Mucosa of stomach (tissue), 1 donor: ENCODE data around the gene GABBR1.

Experiments
- H3K27me3 ChIP-seq: one replicate; pipeline ENCODE4 v1.7.0; 2013; ENCODE audit warnings: mild to moderate bottlenecking, low read length; ENCODE audit not compliant: control insufficient read depth, insufficient read depth
- H3K36me3 ChIP-seq: one replicate; pipeline ENCODE4 v1.7.0; 2013; ENCODE audit warnings: low read length; ENCODE audit not compliant: control insufficient read depth, insufficient read depth
- H3K4me1 ChIP-seq: one replicate; pipeline ENCODE4 v1.7.0; 2013; ENCODE audit warnings: mild to moderate bottlenecking, low read length; ENCODE audit not compliant: control insufficient read depth, insufficient read depth
- H3K4me3 ChIP-seq: one replicate; pipeline ENCODE4 v1.7.0; 2013; ENCODE audit warnings: low read length
- H3K9ac ChIP-seq: one replicate; pipeline ENCODE4 v1.7.0; 2013; ENCODE audit warnings: mild to moderate bottlenecking, low read length, moderate library complexity
- H3K9me3 ChIP-seq: one replicate; pipeline ENCODE4 v1.7.0; 2013; ENCODE audit warnings: mild to moderate bottlenecking, low read length, moderate library complexity; ENCODE audit not compliant: control insufficient read depth
- donor health status: Pancreatic carcinoma.

Gene GABBR1

GRCh38 chr6:29651413-29652197, 18.6 kb upstream of the GABBR1 start:
- Histone ChIP-seq H3K4me3 (no peak overlapping the region), H3K9ac (no peak overlapping the region), H3K9me3 (no peaks in the 10 kb centered on the region), H3K4me1 (peaks cover 4% of the 10 kb centered on the region), H3K27me3 (no peaks in the 10 kb centered on the region), H3K36me3 (no peaks in the 10 kb centered on the region)

GRCh38 chr6:29649701-29650673, 17.0 kb upstream of the GABBR1 start:
- no peaks in the 10 kb centered on the region for H3K9me3 ChIP-seq
- peak overlapping the region; percentile 83 for H3K4me3 ChIP-seq
- no peaks in the 10 kb centered on the region for H3K27me3 ChIP-seq
- H3K4me1 ChIP-seq: peaks cover 4% of the 10 kb centered on the region
- no peaks in the 10 kb centered on the region for H3K36me3 ChIP-seq
- peak overlapping the region; percentile 89 for H3K9ac ChIP-seq

GRCh38 chr6:29647927-29648642, 15.1 kb upstream of the GABBR1 start:
- Histone ChIP-seq H3K27me3 (no peaks in the 10 kb centered on the region), H3K4me3 (no peak overlapping the region), H3K9ac (no peak overlapping the region), H3K36me3 (no peaks in the 10 kb centered on the region), H3K4me1 (peaks cover 4% of the 10 kb centered on the region), H3K9me3 (no peaks in the 10 kb centered on the region)

GRCh38 chr6:29641430-29642148, 8.6 kb upstream of the GABBR1 start:
- no peaks in the 10 kb centered on the region for H3K36me3 ChIP-seq
- no peaks in the 10 kb centered on the region for H3K27me3 ChIP-seq
- no peak overlapping the region for H3K9ac ChIP-seq
- H3K4me1 ChIP-seq: peaks cover 6% of the 10 kb centered on the region
- H3K9me3 ChIP-seq: no peaks in the 10 kb centered on the region
- no peak overlapping the region for H3K4me3 ChIP-seq

- H3K9ac ChIP-seq: no peak overlapping the region
- no peaks in the 10 kb centered on the region for H3K36me3 ChIP-seq
- no peaks in the 10 kb centered on the region for H3K9me3 ChIP-seq
- H3K4me1 ChIP-seq: peaks cover 12% of the 10 kb centered on the region
- H3K4me3 ChIP-seq: no peak overlapping the region
- H3K27me3 ChIP-seq: no peaks in the 10 kb centered on the region
Observed at GRCh38 chr6:29637247-29637646, 4.3 kb upstream of the GABBR1 start.

GRCh38 chr6:29633534-29633905, 537 bp upstream of the GABBR1 start:
- Histone ChIP-seq H3K9me3 (no peaks in the 10 kb centered on the region), H3K9ac (peak overlapping the region; percentile 38), H3K27me3 (peaks cover 10% of the 10 kb centered on the region)

GRCh38 chr6:29631860-29632731, 887 bp downstream of the GABBR1 start:
- Histone ChIP-seq H3K27me3 (peaks cover 16% of the 10 kb centered on the region), H3K9ac (peak overlapping the region; percentile 38), H3K36me3 (no peaks in the 10 kb centered on the region), H3K9me3 (no peaks in the 10 kb centered on the region), H3K4me1 (peaks cover 30% of the 10 kb centered on the region), H3K4me3 (peak overlapping the region; percentile 46)

More at GRCh38 chr6:29633534-29633905, 537 bp upstream of the GABBR1 start:
- peak overlapping the region; percentile 18 for H3K4me3 ChIP-seq
- H3K36me3 ChIP-seq: no peaks in the 10 kb centered on the region
- H3K4me1 ChIP-seq: peaks cover 27% of the 10 kb centered on the region

GRCh38 chr6:29631209-29631810, 1.7 kb downstream of the GABBR1 start:
- Histone ChIP-seq H3K9ac (no peak overlapping the region), H3K4me1 (peaks cover 30% of the 10 kb centered on the region), H3K9me3 (no peaks in the 10 kb centered on the region), H3K4me3 (no peak overlapping the region), H3K27me3 (peaks cover 19% of the 10 kb centered on the region), H3K36me3 (no peaks in the 10 kb centered on the region)

GRCh38 chr6:29630315-29630714, 2.7 kb downstream of the GABBR1 start:
- no peak overlapping the region for H3K4me3 ChIP-seq
- H3K4me1 ChIP-seq: peaks cover 30% of the 10 kb centered on the region
- H3K27me3 ChIP-seq: peaks cover 19% of the 10 kb centered on the region
- H3K36me3 ChIP-seq: no peaks in the 10 kb centered on the region
- no peak overlapping the region for H3K9ac ChIP-seq
- H3K9me3 ChIP-seq: no peaks in the 10 kb centered on the region

- H3K9ac ChIP-seq: no peak overlapping the region
- H3K4me1 ChIP-seq: peaks cover 30% of the 10 kb centered on the region
- no peaks in the 10 kb centered on the region for H3K36me3 ChIP-seq
- peaks cover 19% of the 10 kb centered on the region for H3K27me3 ChIP-seq
- no peak overlapping the region for H3K4me3 ChIP-seq
- no peaks in the 10 kb centered on the region for H3K9me3 ChIP-seq
Observed at GRCh38 chr6:29629571-29629970, 3.4 kb downstream of the GABBR1 start.
